KOPT-K1 (cell line): ENCODE measurements around the gene FRMD3.

Experiments used
- H3K27ac ChIP-seq: fragments of 200-600 bp; sonication (generic); 2 replicates; pipeline ENCODE4 v1.5.1; 2016; ENCODE audit warnings: antibody characterized with exemption, mild to moderate bottlenecking, low read depth, low read length; ENCODE audit not compliant: poor library complexity, severe bottlenecking
- H3K36me3 ChIP-seq: fragments of 200-600 bp; sonication (generic); 2 replicates; pipeline ENCODE4 v1.5.1; 2017; ENCODE audit warnings: antibody characterized with exemption, mild to moderate bottlenecking, low read length, moderate library complexity; ENCODE audit not compliant: insufficient read depth
- H3K9me3 ChIP-seq: fragments of 200-600 bp; sonication (generic); 2 replicates; pipeline ENCODE4 v1.5.1; 2017; ENCODE audit warnings: antibody characterized with exemption, low read length, mild to moderate bottlenecking; ENCODE audit not compliant: insufficient read depth, poor library complexity, severe bottlenecking

Gene FRMD3

GRCh38 chr9:83199832-83200231, 338.4 kb downstream of the FRMD3 start:
- Histone ChIP-seq H3K9me3 (no peaks in the 10 kb centered on the region), H3K36me3 (no peaks in the 10 kb centered on the region), H3K27ac (no peak overlapping the region)

GRCh38 chr9:83199240-83199639, 339.0 kb downstream of the FRMD3 start:
- Histone ChIP-seq H3K36me3 (no peaks in the 10 kb centered on the region), H3K9me3 (no peaks in the 10 kb centered on the region), H3K27ac (no peak overlapping the region)

GRCh38 chr9:83198371-83198770, 339.8 kb downstream of the FRMD3 start:
- Histone ChIP-seq H3K36me3 (no peaks in the 10 kb centered on the region), H3K27ac (no peak overlapping the region), H3K9me3 (no peaks in the 10 kb centered on the region)

- Histone ChIP-seq H3K27ac (no peak overlapping the region), H3K9me3 (no peaks in the 10 kb centered on the region), H3K36me3 (no peaks in the 10 kb centered on the region)
Observed at GRCh38 chr9:83197591-83197990, 340.6 kb downstream of the FRMD3 start.

- Histone ChIP-seq H3K36me3 (no peaks in the 10 kb centered on the region), H3K9me3 (no peaks in the 10 kb centered on the region)
Observed at GRCh38 chr9:83196946-83197345, 341.3 kb downstream of the FRMD3 start.

More at GRCh38 chr9:83196946-83197345, 341.3 kb downstream of the FRMD3 start:
- no peak overlapping the region for H3K27ac ChIP-seq
